HAP-1 (cell line): ENCODE results near the gene LAMTOR5.

Source experiments
- DNase-seq, 2 experiments: peaks; one replicate each; pipeline ENCODE4 v3.0.0-alpha.2; 2016 to 2020; ENCODE audit warnings: low spot score in 2 of 2
- H3K27me3 ChIP-seq: fragments of 250-450 bp; sonication (Bioruptor Pico); 2 replicates; pipeline ENCODE4 v1.5.1; 2020; ENCODE audit warnings: low read depth, mild to moderate bottlenecking, moderate library complexity
- H3K36me3 ChIP-seq: fragments of 250-450 bp; sonication (Bioruptor Pico); replicated peaks from 2 replicates; pipeline ENCODE4 v1.5.1; 2020; ENCODE audit warnings: mild to moderate bottlenecking
- H3K4me1 ChIP-seq: fragments of 250-450 bp; sonication (Bioruptor Pico); 2 replicates; pipeline ENCODE4 v1.5.1; 2020; ENCODE audit warnings: mild to moderate bottlenecking
- H3K4me3 ChIP-seq: fragments of 250-450 bp; sonication (Bioruptor Pico); 2 replicates; pipeline ENCODE4 v1.5.1; 2020; ENCODE audit warnings: mild to moderate bottlenecking, moderate library complexity
- H3K9me3 ChIP-seq: fragments of 250-450 bp; sonication (Bioruptor Pico); 2 replicates; pipeline ENCODE4 v1.5.1; 2020; ENCODE audit warnings: mild to moderate bottlenecking, moderate library complexity
- in situ Hi-C: fragments of 300-500 bp; cut with MboI; formaldehyde crosslinking; loops from 3 replicates; pipeline ENCODE4 v1.14.3; 2020; ENCODE audit warnings: low sequenced_read_pairs, inconsistent platforms, mixed read lengths

LAMTOR5 gene

GRCh38 chr1:110390692-110391245, 16.7 kb downstream of the LAMTOR5 start, which contains the start of gene SLC16A4:
Gene SLC16A4, minus strand, starts transcription at chr1:110391026. Its CDS starts 1,703 bp downstream, at chr1:110389323.
- Histone ChIP-seq H3K9me3 (no peaks in the 10 kb centered on the region), H3K4me3 (no peak within 1 kb of the TSS), H3K36me3 (peaks cover 9% of the 10 kb centered on the region), H3K4me1 (no peaks in the 10 kb centered on the region), H3K27me3 (no peaks in the 10 kb centered on the region)
- DNase-seq = no peak
- in situ Hi-C loops = no loop called here

DNA sequence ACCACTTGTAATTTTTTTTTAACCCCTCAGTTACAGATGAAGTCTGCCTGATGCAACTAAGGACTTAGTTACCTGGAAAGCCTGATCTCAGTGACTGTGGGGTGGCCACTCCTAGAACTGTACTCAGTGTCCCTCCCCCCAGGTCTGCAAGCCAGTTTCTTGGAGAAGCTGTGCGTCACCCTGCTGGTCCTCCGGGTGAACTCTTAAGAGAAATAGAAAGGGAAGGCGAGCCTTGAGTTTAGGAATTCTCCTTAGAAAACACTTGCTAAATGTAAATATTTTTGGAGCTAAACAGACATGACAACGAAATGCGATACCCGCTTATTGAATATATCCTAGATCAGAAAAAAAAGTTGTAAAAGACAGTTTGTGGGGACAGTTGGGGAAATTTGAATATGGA, 17.4 kb downstream of the LAMTOR5 start:
- DNase-seq = no peak
- H3K4me3 ChIP-seq = no peak overlapping the region

GRCh38 chr1:110387048-110387754, 20.3 kb downstream of the LAMTOR5 start:
- Histone ChIP-seq H3K27me3 (no peaks in the 10 kb centered on the region), H3K4me3 (no peak overlapping the region), H3K36me3 (peaks cover 10% of the 10 kb centered on the region), H3K4me1 (no peaks in the 10 kb centered on the region), H3K9me3 (no peaks in the 10 kb centered on the region)
- no peak for DNase-seq
- in situ Hi-C loops = no loop called here

More for the DNA sequence above, 17.4 kb downstream of the LAMTOR5 start:
- Histone ChIP-seq H3K4me1 (no peaks in the 10 kb centered on the region), H3K9me3 (no peaks in the 10 kb centered on the region), H3K36me3 (peaks cover 5% of the 10 kb centered on the region), H3K27me3 (no peaks in the 10 kb centered on the region)
- in situ Hi-C loops = no loop called here

- Histone ChIP-seq H3K27me3 (no peaks in the 10 kb centered on the region), H3K9me3 (no peaks in the 10 kb centered on the region), H3K4me1 (no peaks in the 10 kb centered on the region), H3K4me3 (no peak overlapping the region), H3K36me3 (peaks cover 10% of the 10 kb centered on the region)
- in situ Hi-C loops = no loop called here
- no peak for DNase-seq
These were observed 22.1 kb downstream of the LAMTOR5 start for GRCh38 chr1:110385369-110385768.

DNA sequence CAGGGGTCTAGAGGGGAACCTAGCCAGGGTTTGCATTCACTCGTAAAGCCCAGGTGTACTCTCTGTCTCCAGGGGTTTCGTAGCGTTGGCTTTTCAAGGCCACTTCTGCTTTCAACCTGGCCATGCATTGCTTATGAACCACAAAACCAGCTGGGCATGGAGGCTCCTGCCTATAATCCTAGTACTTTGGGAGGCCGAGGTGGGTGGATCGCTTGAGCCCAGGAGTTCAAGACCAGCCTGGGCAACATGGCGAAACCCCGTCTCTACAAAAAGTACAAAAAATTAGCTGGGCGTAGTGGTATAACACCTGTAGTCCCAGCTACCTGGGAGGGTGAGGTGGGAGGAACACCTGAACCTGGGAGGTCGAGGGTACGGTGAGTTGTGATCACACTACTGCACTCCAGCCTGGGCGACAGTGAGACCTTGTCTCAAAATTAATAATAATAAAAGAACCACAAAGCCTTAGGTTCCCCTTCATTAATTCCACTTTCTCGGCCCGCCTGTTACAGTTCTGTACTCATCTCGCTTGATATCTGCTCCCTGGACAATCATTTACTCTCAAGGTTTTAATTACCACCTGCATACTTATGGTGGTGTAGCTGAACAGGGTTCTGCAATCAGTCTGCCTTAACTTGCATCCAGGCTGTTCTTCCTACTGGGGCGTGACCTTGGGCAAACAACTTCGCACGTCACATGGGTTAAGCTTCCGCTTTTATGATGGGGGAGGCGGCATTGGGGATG, 22.7 kb downstream of the LAMTOR5 start:
- peaks cover 10% of the 10 kb centered on the region for H3K36me3 ChIP-seq
- no peak overlapping the region for H3K4me3 ChIP-seq
- H3K4me1 ChIP-seq = no peaks in the 10 kb centered on the region
- H3K27me3 ChIP-seq = no peaks in the 10 kb centered on the region
- no peaks in the 10 kb centered on the region for H3K9me3 ChIP-seq
- DNase-seq = no peak
- in situ Hi-C loops = no loop called here

DNA sequence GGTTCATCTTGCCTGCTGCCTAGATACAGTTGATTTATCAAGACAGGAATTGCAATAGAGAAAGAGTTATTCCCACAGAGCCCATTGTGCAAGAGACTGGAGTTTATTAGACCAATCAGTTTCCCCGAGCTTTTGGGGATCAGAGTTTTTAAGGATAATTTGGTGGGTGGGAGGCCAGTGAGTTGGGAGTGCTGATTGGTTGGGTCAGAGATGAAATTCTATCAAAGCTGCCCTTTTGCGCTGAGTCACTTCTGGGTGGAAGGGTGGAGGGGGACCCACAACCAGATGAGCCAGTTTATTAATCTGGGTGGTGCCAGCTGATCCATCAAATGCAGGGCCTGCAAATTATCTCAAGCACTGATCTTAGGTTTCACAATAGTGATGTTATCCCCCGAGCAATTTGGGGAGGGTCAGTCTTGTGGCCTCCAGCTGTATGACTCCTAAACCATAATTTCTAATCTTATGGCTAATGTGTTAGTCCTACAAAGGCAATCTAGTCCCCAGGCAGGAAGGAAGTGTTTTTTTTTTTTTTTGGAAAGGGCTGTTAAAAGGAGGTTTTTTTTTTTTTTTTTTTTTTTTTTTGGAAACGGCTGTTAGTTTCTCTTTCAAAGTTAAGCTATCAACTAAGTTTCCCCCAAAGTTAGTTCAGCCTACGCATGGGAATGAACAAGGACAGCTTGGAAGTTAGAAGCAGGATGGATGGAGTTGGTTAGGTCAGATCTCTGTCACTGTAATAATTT, 24.1 kb downstream of the LAMTOR5 start:
- no peak for DNase-seq
- in situ Hi-C loops = no loop called here
- no peaks in the 10 kb centered on the region for H3K27me3 ChIP-seq
- H3K36me3 ChIP-seq = peaks cover 14% of the 10 kb centered on the region
- H3K9me3 ChIP-seq = no peaks in the 10 kb centered on the region
- H3K4me3 ChIP-seq = no peak overlapping the region
- H3K4me1 ChIP-seq = no peaks in the 10 kb centered on the region

DNA sequence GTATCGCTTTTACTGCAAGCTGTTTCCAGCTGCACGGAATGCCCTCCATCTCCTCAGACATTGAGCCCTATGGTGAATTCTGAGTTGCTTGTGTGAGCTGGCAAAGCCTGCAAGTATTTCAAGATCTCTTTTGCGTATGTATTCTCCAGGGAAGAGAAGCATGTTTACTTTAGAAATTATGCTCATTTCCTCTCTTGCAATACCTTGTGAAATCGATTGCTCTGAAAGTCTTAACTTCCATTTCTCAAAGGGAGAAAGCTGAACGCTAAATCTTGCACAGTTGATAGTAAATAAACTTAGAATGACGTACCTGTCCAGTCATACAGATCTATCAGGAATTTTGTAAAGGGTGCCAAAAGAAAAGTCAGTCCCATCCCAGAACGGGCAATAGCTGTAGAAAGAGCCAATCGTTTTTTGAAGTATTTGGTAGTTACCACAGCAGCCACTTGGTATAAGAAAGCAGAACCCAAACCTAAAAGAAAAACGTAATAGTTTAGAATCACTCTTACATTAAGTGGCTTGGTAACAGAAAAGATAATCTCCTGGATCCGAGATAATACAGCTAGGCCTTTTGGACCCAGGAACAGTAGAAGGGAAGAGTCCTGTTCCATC, 26.7 kb downstream of the LAMTOR5 start:
- in situ Hi-C loops = no loop called here
- no peak for DNase-seq
- H3K36me3 ChIP-seq = peaks cover 35% of the 10 kb centered on the region
- H3K4me1 ChIP-seq = no peaks in the 10 kb centered on the region
- H3K9me3 ChIP-seq = no peaks in the 10 kb centered on the region
- H3K27me3 ChIP-seq = no peaks in the 10 kb centered on the region
- no peak overlapping the region for H3K4me3 ChIP-seq

DNA sequence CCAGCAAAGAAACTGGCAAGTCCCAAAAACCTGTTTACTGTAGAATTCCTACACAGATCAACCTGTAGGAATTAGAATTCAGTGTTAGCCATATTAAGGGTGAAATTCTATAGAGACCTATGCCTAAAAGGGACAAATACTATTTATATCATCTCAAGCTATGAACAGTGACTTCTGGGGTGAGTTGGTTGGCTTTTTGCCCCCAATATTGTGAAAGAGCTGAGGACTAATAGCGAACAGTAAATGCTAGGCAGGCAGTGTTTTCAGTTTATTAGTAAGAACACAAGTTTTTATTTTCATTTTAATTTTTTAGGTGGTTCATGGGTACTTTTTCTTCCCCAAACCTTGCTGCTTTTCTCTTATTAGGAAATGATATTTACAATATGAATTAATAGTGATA, 32.0 kb downstream of the LAMTOR5 start:
- DNase-seq = no peak
- no peaks in the 10 kb centered on the region for H3K4me1 ChIP-seq
- H3K36me3 ChIP-seq = peaks cover 64% of the 10 kb centered on the region
- in situ Hi-C loops = no loop called here
- no peaks in the 10 kb centered on the region for H3K9me3 ChIP-seq
- no peaks in the 10 kb centered on the region for H3K27me3 ChIP-seq
- H3K4me3 ChIP-seq = no peak overlapping the region

GRCh38 chr1:110370827-110371226, 36.7 kb downstream of the LAMTOR5 start:
- Histone ChIP-seq H3K4me3 (no peak overlapping the region), H3K36me3 (peaks cover 45% of the 10 kb centered on the region), H3K9me3 (no peaks in the 10 kb centered on the region), H3K4me1 (no peaks in the 10 kb centered on the region), H3K27me3 (no peaks in the 10 kb centered on the region)
- in situ Hi-C loops = no loop called here
- DNase-seq = no peak

- peaks cover 28% of the 10 kb centered on the region for H3K36me3 ChIP-seq
- no peaks in the 10 kb centered on the region for H3K27me3 ChIP-seq
- H3K4me3 ChIP-seq = no peak overlapping the region
- in situ Hi-C loops = no loop called here
- DNase-seq = no peak
- H3K4me1 ChIP-seq = no peaks in the 10 kb centered on the region; the same call in 1 of the 2 replicates
- H3K9me3 ChIP-seq = no peaks in the 10 kb centered on the region
These were observed 43.3 kb downstream of the LAMTOR5 start for GRCh38 chr1:110364221-110364620.

DNA sequence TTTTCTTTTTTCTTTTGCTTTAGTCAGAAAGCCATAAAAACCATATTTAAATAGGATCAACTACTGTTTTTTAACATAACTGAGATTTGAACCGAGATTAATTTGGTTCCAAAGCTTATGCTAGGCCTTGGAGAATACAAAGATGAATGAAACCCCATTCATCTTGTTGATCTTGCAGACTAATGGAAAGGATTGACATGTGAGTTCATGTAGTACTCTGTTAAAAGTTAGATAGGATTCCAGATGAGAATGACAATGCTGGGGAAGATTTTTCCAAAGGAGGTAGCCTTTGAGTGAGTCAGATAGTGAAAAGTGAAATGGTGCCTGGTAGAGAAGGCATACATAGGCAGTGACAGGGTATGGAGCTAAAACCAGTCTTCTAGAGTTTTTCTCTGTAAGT, 45.6 kb downstream of the LAMTOR5 start:
- Histone ChIP-seq H3K27me3 (no peaks in the 10 kb centered on the region), H3K4me3 (no peak overlapping the region), H3K9me3 (no peaks in the 10 kb centered on the region), H3K36me3 (peaks cover 36% of the 10 kb centered on the region), H3K4me1 (no peaks in the 10 kb centered on the region; the same call in 1 of the 2 replicates)
- no peak for DNase-seq
- in situ Hi-C loops = no loop called here

GRCh38 chr1:110360431-110360830, 47.1 kb downstream of the LAMTOR5 start:
- in situ Hi-C loops = no loop called here
- Histone ChIP-seq H3K36me3 (peaks cover 39% of the 10 kb centered on the region), H3K4me1 (no peaks in the 10 kb centered on the region; the same call in 1 of the 2 replicates), H3K4me3 (no peak overlapping the region), H3K9me3 (no peaks in the 10 kb centered on the region), H3K27me3 (no peaks in the 10 kb centered on the region)
- DNase-seq = no peak

GRCh38 chr1:110356379-110356778, 51.1 kb downstream of the LAMTOR5 start:
- Histone ChIP-seq H3K27me3 (no peaks in the 10 kb centered on the region), H3K4me3 (no peak overlapping the region), H3K4me1 (peaks cover 9% of the 10 kb centered on the region), H3K36me3 (peaks cover 51% of the 10 kb centered on the region), H3K9me3 (no peaks in the 10 kb centered on the region)
- in situ Hi-C loops = no loop called here
- no peak for DNase-seq
